Activated T-cell treated with anti-CD3 and anti-CD28 coated beads, Interleukin-2, amount 50 U/mL, for 24 hours (primary cell): ENCODE measurements around the gene GMPR.

Experiments used
- DNase-seq: peaks from one replicate; pipeline ENCODE4 v3.0.0-alpha.2; 2020
- H3K27ac Mint-ChIP-seq: 2 replicates; pipeline ENCODE4 v1.8.0; 2020; ENCODE audit warnings: mild to moderate bottlenecking, mixed read lengths
- H3K27me3 Mint-ChIP-seq: 2 replicates; pipeline ENCODE4 v1.8.0; 2020; ENCODE audit warnings: mixed read lengths
- H3K36me3 Mint-ChIP-seq: 2 replicates; pipeline ENCODE4 v1.8.0; 2020; ENCODE audit warnings: low read depth, mixed read lengths
- H3K4me1 Mint-ChIP-seq: 2 replicates; pipeline ENCODE4 v1.8.0; 2020; ENCODE audit warnings: low read depth, mixed read lengths
- H3K4me3 Mint-ChIP-seq: 2 replicates; pipeline ENCODE4 v1.8.0; 2020; ENCODE audit warnings: mild to moderate bottlenecking, moderate library complexity, mixed read lengths
- H3K9me3 Mint-ChIP-seq: 2 replicates; pipeline ENCODE4 v1.8.0; 2020; ENCODE audit warnings: mixed read lengths

The GMPR gene

DNA sequence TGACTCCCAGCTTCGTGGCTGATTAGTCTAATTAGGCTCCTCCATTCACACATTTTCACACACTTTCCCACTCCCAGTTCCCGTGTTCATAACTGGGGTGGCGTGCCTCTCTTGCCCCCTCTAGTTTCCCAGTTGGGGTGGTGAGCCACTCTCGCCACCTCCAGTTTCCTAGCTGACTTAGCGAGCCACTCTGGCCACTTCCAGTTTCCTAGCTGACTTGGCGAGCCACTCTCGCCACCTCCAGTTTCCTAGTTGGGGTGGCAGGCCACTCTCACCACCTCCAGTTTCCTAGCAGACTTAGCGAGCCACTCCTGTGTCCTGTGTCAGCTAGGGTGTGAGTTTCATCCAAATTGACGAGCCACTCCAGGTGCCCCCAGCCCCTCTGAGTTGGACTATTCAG, 7.4 kb upstream of the GMPR start:
- no peak overlapping the region for H3K4me3 Mint-ChIP-seq
- no peaks in the 10 kb centered on the region for H3K9me3 Mint-ChIP-seq
- no peaks in the 10 kb centered on the region for H3K36me3 Mint-ChIP-seq
- no peaks in the 10 kb centered on the region for H3K4me1 Mint-ChIP-seq
- no peak for DNase-seq
- H3K27me3 Mint-ChIP-seq: peaks cover 45% of the 10 kb centered on the region
- H3K27ac Mint-ChIP-seq: no peak overlapping the region

DNA sequence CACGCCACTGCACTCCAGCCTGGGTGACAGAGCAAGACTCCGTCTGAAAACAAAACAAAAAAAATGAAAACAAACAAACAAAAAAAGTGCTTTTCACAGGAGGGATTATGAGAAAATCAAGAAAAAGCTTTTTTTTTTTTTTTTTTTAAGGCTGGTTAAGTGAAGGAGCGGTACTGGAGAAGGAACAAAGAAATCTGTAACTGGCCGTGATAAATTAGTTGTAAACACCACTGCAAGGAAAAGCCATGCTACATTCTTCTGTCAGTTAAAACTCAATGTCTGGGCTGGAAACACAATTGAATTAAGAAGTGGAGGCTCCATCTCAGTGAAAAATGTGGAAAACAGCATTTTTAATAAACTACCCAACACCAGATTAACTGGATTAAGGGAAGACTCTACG, 6.3 kb upstream of the GMPR start:
- peaks cover 51% of the 10 kb centered on the region for H3K27me3 Mint-ChIP-seq
- H3K4me3 Mint-ChIP-seq: no peak overlapping the region
- DNase-seq: no peak
- H3K4me1 Mint-ChIP-seq: peaks cover 9% of the 10 kb centered on the region
- H3K36me3 Mint-ChIP-seq: no peaks in the 10 kb centered on the region
- H3K9me3 Mint-ChIP-seq: no peaks in the 10 kb centered on the region
- no peak overlapping the region for H3K27ac Mint-ChIP-seq

- H3K9me3 Mint-ChIP-seq: no peaks in the 10 kb centered on the region
- no peak overlapping the region for H3K4me3 Mint-ChIP-seq
- no peaks in the 10 kb centered on the region for H3K36me3 Mint-ChIP-seq
- peaks cover 64% of the 10 kb centered on the region for H3K27me3 Mint-ChIP-seq
- no peak for DNase-seq
- no peak overlapping the region for H3K27ac Mint-ChIP-seq
- H3K4me1 Mint-ChIP-seq: peaks cover 28% of the 10 kb centered on the region
Measured at GRCh38 chr6:16236009-16236501, 2.3 kb upstream of the GMPR start.

DNA sequence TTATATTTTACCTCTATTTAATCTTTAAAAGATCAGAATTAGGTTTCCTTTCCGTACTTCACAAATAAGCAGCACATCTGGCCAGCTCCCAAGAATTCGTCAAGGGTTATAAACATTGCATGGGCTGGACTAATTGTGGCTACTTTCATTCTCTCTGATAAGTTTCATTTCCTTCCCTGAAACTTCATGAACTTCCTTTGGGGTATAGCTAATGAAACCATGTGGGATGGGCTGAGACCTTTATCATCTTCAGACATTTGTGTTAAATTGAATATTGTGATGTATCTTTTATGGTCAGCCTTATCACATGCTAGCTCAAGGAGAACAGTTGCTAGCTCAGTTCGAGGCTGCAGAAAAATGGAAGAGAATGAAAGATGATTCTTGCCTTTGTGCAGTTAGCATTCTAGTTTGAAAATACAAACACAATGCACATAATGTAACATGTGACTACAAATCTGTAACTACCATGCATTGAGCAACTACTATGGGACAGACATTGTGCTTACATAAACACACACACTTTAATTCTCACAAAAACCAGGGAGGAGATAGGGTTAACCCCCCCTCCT, 1.7 kb upstream of the GMPR start:
- Mint-ChIP-seq H3K27ac (no peak overlapping the region), H3K27me3 (peaks cover 63% of the 10 kb centered on the region), H3K4me1 (peaks cover 28% of the 10 kb centered on the region), H3K4me3 (peak overlapping the region; percentile 10), H3K36me3 (no peaks in the 10 kb centered on the region), H3K9me3 (no peaks in the 10 kb centered on the region)
- no peak for DNase-seq

- H3K4me1 Mint-ChIP-seq: peaks cover 28% of the 10 kb centered on the region
- peak overlapping the region; percentile 10 for H3K4me3 Mint-ChIP-seq
- no peak overlapping the region for H3K27ac Mint-ChIP-seq
- no peaks in the 10 kb centered on the region for H3K9me3 Mint-ChIP-seq
- H3K36me3 Mint-ChIP-seq: no peaks in the 10 kb centered on the region
- DNase-seq: no peak
- H3K27me3 Mint-ChIP-seq: peaks cover 58% of the 10 kb centered on the region
Measured at GRCh38 chr6:16237242-16237641, 1.1 kb upstream of the GMPR start.

DNA sequence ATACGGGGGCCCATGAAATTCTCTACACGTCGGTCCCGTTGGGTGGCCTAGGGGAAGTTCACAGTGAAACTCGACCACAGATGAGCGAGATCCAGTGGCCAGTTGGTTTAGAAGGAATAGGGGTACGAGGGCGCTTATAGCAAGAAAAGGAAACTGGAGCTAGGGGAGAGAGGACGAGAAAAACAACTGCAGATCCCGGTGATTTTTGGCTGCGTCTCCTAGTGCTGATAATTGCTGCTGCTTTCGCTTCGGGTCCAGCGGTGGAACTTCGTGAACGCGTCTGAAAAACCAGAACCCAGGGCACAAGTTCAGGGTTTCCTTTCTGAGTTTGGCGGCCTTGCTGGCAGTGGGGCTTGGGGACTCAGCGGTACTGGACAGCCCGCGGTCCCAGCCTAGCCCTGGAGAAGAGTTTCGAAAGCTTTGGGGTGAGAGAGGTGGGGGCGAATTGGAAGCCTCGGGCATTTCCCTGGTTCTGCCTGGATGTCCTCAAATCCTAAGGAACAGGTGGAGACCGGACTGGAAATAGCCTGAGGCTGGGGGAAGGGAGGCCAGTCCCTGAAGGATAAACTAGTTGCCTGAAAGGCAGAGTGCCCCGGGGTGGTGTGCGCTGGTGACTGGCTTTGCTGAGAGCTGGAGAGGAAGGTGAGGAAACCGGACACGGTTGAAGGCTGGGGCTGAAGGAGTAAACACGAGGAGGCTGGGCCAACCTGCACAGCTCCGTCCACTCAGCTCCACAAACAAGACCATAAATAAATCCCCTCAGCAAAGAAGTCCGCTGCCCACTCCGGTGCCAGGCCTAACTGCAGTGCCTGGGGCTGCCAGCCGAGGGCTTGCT, 793 bp downstream of the GMPR start:
- H3K4me3 Mint-ChIP-seq: peak overlapping the region; percentile 80
- H3K27ac Mint-ChIP-seq: peak overlapping the region; percentile 61
- H3K9me3 Mint-ChIP-seq: no peaks in the 10 kb centered on the region
- no peaks in the 10 kb centered on the region for H3K36me3 Mint-ChIP-seq
- H3K27me3 Mint-ChIP-seq: peaks cover 48% of the 10 kb centered on the region
- peaks cover 28% of the 10 kb centered on the region for H3K4me1 Mint-ChIP-seq
- no peak for DNase-seq

- Mint-ChIP-seq H3K9me3 (no peaks in the 10 kb centered on the region), H3K27ac (no peak overlapping the region), H3K27me3 (peaks cover 42% of the 10 kb centered on the region), H3K36me3 (no peaks in the 10 kb centered on the region), H3K4me1 (peaks cover 28% of the 10 kb centered on the region), H3K4me3 (no peak overlapping the region)
- no peak for DNase-seq
Measured at GRCh38 chr6:16239798-16240123, 1.4 kb downstream of the GMPR start.

GRCh38 chr6:16240589-16241320, 2.4 kb downstream of the GMPR start:
- Mint-ChIP-seq H3K36me3 (no peaks in the 10 kb centered on the region), H3K9me3 (no peaks in the 10 kb centered on the region), H3K4me1 (peaks cover 28% of the 10 kb centered on the region), H3K4me3 (no peak overlapping the region), H3K27ac (no peak overlapping the region), H3K27me3 (peaks cover 34% of the 10 kb centered on the region)
- no peak for DNase-seq

GRCh38 chr6:16241321-16241689, 2.9 kb downstream of the GMPR start:
- DNase-seq: no peak
- H3K9me3 Mint-ChIP-seq: no peaks in the 10 kb centered on the region
- H3K27ac Mint-ChIP-seq: no peak overlapping the region
- H3K36me3 Mint-ChIP-seq: no peaks in the 10 kb centered on the region
- H3K27me3 Mint-ChIP-seq: peaks cover 29% of the 10 kb centered on the region
- peaks cover 25% of the 10 kb centered on the region for H3K4me1 Mint-ChIP-seq
- H3K4me3 Mint-ChIP-seq: no peak overlapping the region

GRCh38 chr6:16243055-16243454, 4.7 kb downstream of the GMPR start:
- DNase-seq: no peak

DNA sequence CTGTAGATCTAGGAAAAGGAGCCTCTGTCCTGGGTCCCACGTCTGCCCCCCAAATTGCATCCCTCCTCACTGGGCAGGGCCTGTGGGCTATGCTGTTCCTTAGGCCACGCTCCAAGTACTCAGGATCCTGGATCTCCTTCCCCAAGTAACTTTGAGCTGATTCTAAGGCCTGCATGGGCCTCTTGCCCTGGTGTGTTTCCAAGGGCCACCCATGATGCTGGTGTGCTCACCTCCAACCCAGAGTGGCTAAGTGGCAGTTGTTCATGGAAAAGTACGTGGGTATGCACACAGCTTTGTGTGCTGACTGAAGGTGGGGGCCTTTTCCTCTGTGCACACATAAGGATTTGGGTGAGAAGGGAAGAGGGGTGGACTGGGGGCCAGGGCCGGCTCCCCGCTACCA, 5.3 kb downstream of the GMPR start:
- Mint-ChIP-seq H3K4me1 (peaks cover 8% of the 10 kb centered on the region), H3K27me3 (peaks cover 13% of the 10 kb centered on the region), H3K4me3 (no peak overlapping the region), H3K36me3 (no peaks in the 10 kb centered on the region), H3K27ac (no peak overlapping the region), H3K9me3 (no peaks in the 10 kb centered on the region)
- DNase-seq: no peak

More at GRCh38 chr6:16243055-16243454, 4.7 kb downstream of the GMPR start:
- Mint-ChIP-seq H3K36me3 (no peaks in the 10 kb centered on the region), H3K4me3 (no peak overlapping the region), H3K4me1 (peaks cover 10% of the 10 kb centered on the region), H3K9me3 (no peaks in the 10 kb centered on the region), H3K27ac (no peak overlapping the region), H3K27me3 (peaks cover 15% of the 10 kb centered on the region)

- DNase-seq: no peak
- no peak overlapping the region for H3K27ac Mint-ChIP-seq
- peaks cover 5% of the 10 kb centered on the region for H3K27me3 Mint-ChIP-seq
- H3K4me1 Mint-ChIP-seq: peaks cover under 1% of the 10 kb centered on the region
- H3K4me3 Mint-ChIP-seq: no peak overlapping the region
- H3K36me3 Mint-ChIP-seq: no peaks in the 10 kb centered on the region
- H3K9me3 Mint-ChIP-seq: no peaks in the 10 kb centered on the region
Measured at GRCh38 chr6:16244446-16244845, 6.1 kb downstream of the GMPR start.

DNA sequence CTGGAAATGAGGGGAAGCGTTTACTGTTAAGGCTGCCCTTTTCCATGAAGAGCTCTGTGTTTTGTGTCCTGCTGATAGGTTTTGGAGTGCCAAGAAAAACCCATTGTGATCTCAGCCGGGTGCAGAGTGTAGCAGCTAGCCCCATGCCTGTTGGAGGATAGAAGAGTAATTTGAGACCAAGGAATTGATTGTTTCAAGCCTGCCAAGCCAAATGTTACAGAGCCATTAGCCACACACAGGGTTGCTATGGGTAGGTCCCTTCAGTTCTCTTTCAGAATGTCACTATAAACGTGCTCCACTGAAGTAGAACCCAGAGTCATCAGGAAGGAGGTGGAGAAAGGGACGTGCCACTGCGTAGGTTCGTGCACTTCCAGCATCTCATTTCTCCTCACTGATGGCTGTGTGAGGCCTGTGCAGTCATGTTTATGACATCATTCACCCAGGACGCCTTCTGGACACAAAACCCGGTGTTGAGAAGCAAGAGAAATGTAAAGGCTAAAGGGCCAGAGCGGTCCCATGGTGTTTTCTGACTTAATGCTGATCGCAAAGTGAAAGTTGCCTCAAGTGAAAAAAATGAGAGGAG, 6.6 kb downstream of the GMPR start:
- no peaks in the 10 kb centered on the region for H3K4me1 Mint-ChIP-seq
- no peaks in the 10 kb centered on the region for H3K36me3 Mint-ChIP-seq
- H3K4me3 Mint-ChIP-seq: no peak overlapping the region
- no peak overlapping the region for H3K27ac Mint-ChIP-seq
- H3K27me3 Mint-ChIP-seq: no peaks in the 10 kb centered on the region
- no peak for DNase-seq
- no peaks in the 10 kb centered on the region for H3K9me3 Mint-ChIP-seq

DNA sequence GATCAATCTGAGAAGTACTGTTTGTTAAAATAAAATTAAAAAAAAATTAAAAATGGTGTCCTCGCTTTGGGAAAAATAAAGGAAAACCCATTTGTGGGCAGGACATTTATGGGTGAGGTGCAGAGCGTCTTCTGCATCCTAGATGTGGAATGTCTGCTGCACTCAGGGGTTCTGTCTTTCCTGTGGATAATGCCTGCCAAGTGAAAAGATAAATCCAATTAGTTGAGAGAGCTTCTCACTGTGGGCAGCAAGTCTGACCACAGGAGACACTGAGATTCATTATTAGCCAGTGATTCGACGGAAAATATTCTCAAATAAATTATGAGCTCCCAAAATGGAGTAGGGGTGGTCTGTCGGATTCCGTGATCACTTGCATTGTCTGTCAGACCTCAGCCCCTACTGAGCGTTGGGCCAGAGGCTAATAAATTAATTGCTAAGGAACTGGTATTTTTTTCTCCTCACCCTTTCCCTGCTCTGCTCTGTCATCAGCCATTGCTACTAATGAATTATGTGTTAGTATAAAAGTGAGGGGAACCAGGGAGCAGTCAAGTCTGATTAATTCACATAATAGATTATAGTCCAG, 10.0 kb downstream of the GMPR start:
- DNase-seq: no peak
- Mint-ChIP-seq H3K36me3 (no peaks in the 10 kb centered on the region), H3K9me3 (no peaks in the 10 kb centered on the region), H3K4me3 (no peak overlapping the region), H3K27me3 (no peaks in the 10 kb centered on the region), H3K27ac (no peak overlapping the region), H3K4me1 (no peaks in the 10 kb centered on the region)
